BLaER1 (cell line): ENCODE data around the gene HYAL1.
A peak's percentile ranks its signal among the peaks of the same experiment; 100 is the strongest.

Source experiments
- H3K27ac ChIP-seq: shearing (Covaris generic); formaldehyde crosslinking; 2 replicates; pipeline ENCODE4 v1.8.1; 2022
- H3K27me3 ChIP-seq: shearing (Covaris generic); formaldehyde crosslinking; 2 replicates; pipeline ENCODE4 v1.8.1; 2022
- H3K36me3 ChIP-seq: shearing (Covaris generic); formaldehyde crosslinking; 2 replicates; pipeline ENCODE4 v1.8.1; 2022
- H3K4me1 ChIP-seq: shearing (Covaris generic); formaldehyde crosslinking; 2 replicates; pipeline ENCODE4 v1.8.1; 2022
- H3K4me2 ChIP-seq: shearing (Covaris generic); formaldehyde crosslinking; 2 replicates; pipeline ENCODE4 v1.8.1; 2022
- H3K4me3 ChIP-seq: shearing (Covaris generic); formaldehyde crosslinking; 2 replicates; pipeline ENCODE4 v1.8.1; 2022
- H3K9ac ChIP-seq: shearing (Covaris generic); formaldehyde crosslinking; 2 replicates; pipeline ENCODE4 v1.8.1; 2022
- H3K9me3 ChIP-seq: shearing (Covaris generic); formaldehyde crosslinking; 2 replicates; pipeline ENCODE4 v1.8.1; 2022
- H4K20me1 ChIP-seq: shearing (Covaris generic); formaldehyde crosslinking; 2 replicates; pipeline ENCODE4 v1.8.1; 2022
- Cebpa-rat ChIP-seq: shearing (Covaris generic); IDR thresholded peaks from 2 replicates; pipeline ENCODE4 v1.8.1; 2022

The HYAL1 gene

DNA sequence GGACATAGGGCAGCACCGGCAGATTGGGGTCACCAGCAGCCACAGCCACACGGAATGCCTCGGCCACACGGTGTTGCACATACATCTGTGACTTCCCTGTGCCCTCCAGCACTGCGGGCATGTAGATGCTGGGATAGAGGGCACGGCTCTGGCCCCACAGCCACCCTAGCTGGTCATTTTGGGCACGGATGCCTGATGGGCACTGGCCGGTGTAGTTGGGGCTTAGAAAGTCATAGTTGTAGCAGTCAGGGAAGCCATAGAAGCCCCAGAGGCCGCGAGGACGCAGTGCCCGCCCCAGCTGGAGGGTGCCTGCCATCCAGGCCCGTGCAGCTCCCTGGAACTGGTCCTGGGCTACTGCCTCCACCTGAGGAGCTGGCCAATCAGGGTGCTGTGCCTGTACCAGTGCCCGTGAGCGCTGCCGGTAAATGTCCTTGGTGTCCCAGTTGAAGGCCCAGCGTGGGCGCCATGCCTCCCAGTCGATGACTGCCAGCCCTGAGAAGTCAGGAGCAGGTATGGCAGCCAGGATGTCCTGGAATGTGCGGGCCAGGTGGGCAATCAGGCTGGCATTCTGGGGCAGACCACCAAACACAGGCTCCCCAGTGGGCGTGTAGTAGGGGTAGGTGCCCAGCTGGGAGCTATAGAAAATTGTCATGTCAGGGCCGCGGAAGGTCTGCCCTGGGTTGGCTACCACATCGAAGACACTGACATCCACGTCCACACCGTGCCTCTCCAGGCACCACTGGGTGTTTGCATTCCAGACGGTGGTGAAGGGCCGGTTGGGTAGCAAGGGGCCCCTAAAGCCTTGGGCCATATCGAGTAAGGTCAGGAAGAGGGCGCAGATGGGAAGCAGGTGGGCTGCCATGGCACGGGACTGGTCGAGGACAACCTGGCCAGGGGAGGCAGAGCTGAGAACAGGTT is 1.0 kb downstream of the HYAL1 start:
- Histone ChIP-seq H3K36me3 (peaks cover 10% of the 10 kb centered on the region), H3K9me3 (peaks cover 13% of the 10 kb centered on the region), H3K27ac (no peak overlapping the region), H3K4me2 (no peak overlapping the region), H4K20me1 (0 out of 2 replicates have a peak, but pooled peaks cover 8% of the 10 kb centered on the region), H3K4me3 (no peak overlapping the region), H3K4me1 (peaks cover 21% of the 10 kb centered on the region), H3K27me3 (no peaks in the 10 kb centered on the region), H3K9ac (no peak overlapping the region)
- no peak for TF ChIP-seq Cebpa-rat

DNA sequence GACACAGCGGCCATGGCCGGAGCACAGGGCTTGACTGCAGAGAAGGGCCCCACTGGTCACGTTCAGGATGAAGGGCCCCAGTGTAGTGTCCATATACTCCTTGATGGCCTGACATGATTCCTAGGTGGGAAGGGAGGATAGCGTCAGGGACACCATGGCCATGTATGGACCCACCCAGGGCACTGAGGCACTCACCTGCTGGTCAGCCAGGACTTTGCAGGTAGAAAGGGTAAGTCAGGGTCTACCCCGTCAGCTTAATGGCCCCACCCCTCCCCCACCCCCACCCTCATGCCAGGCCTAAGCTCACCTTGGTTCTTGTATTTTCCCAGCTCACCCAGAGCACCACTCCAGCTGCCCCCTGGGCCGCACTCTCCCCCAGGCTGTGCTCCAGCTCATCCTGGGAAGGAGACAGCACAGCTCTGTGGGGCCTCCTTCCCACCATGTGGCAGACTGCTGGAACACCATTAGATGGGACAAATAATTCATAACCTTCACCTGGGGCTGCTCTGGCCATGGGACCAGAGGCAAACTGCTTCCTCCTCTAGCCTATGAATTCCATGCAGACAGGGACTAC is 2.6 kb downstream of the HYAL1 start:
- no peaks in the 10 kb centered on the region for H3K27me3 ChIP-seq
- no peak overlapping the region for H3K4me2 ChIP-seq
- no peak for TF ChIP-seq Cebpa-rat
- H3K27ac ChIP-seq: no peak overlapping the region
- peaks cover 8% of the 10 kb centered on the region; the same call in 1 of the 2 replicates for H3K36me3 ChIP-seq
- H3K9ac ChIP-seq: no peak overlapping the region
- 0 out of 2 replicates have a peak, but pooled peaks cover 8% of the 10 kb centered on the region for H4K20me1 ChIP-seq
- H3K4me1 ChIP-seq: peaks cover 21% of the 10 kb centered on the region
- H3K4me3 ChIP-seq: no peak overlapping the region
- H3K9me3 ChIP-seq: no peaks in the 10 kb centered on the region

DNA sequence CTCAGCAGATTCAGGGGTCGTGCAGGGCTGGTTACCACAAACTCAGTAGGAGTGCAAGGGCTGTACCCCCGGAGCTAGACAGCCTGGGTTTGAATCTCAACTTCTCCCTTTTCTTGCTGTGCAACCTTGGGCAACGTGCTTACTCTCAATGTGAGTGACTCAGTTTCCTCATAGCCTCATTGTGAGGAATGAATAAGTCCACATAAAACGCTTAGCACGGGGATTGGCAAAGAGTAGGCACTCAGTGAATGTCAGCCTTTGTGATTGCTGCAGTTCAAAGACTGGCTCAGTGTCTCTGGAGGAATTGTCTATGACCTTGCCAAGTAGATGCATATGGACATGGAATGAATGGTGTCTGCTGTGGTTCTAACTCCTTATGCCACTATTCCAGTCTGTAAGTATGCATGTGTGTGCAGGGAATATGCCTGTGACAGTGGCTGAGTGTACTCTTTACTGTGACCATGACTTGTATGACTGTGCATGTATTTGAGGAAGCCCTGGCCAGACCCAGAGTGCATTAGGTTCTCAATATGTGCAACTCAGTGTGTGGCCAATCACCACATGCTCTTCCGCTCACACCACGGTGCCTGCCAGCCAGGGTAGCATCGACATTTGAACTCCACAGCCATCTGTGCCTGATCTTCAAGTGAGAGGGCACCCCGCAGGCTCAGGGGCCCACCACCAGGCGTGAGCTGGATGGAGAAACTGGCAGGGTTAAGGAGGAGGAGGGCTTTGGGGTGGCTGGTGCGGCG is 3.3 kb downstream of the HYAL1 start:
- peak overlapping the region; percentile 78 for H3K4me3 ChIP-seq
- 0 out of 2 replicates have a peak, but pooled peaks cover 8% of the 10 kb centered on the region for H4K20me1 ChIP-seq
- TF ChIP-seq Cebpa-rat: no peak
- H3K9me3 ChIP-seq: no peaks in the 10 kb centered on the region
- no peaks in the 10 kb centered on the region for H3K27me3 ChIP-seq
- H3K9ac ChIP-seq: peak overlapping the region; percentile 70
- H3K27ac ChIP-seq: peak overlapping the region; percentile 36; the same call in 1 of the 2 replicates
- peak overlapping the region; percentile 84 for H3K4me2 ChIP-seq
- peaks cover 8% of the 10 kb centered on the region; the same call in 1 of the 2 replicates for H3K36me3 ChIP-seq
- peaks cover 21% of the 10 kb centered on the region for H3K4me1 ChIP-seq

DNA sequence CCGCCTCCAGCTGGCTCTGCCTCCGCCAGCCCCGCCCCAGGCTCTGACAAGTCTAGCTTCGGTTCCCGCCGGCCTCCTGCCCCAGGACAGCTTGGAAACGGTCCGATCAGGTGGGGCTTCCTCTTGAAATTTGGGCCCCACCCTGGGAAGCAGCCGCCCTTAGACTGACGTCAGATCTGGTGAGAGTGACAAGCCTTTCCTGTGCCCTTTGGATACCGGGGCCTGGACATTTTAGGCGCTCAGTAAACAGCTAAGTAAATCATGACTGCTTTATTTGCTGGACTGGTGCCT is 3.8 kb downstream of the HYAL1 start:
- no peak for TF ChIP-seq Cebpa-rat
- H3K4me3 ChIP-seq: peak overlapping the region; percentile 78
- peak overlapping the region; percentile 36; the same call in 1 of the 2 replicates for H3K27ac ChIP-seq
- H3K4me2 ChIP-seq: peak overlapping the region; percentile 84
- peaks cover 8% of the 10 kb centered on the region; the same call in 1 of the 2 replicates for H3K36me3 ChIP-seq
- H3K27me3 ChIP-seq: no peaks in the 10 kb centered on the region
- peaks cover 21% of the 10 kb centered on the region for H3K4me1 ChIP-seq
- H4K20me1 ChIP-seq: 0 out of 2 replicates have a peak, but pooled peaks cover 8% of the 10 kb centered on the region
- no peaks in the 10 kb centered on the region for H3K9me3 ChIP-seq
- H3K9ac ChIP-seq: peak overlapping the region; percentile 70

DNA sequence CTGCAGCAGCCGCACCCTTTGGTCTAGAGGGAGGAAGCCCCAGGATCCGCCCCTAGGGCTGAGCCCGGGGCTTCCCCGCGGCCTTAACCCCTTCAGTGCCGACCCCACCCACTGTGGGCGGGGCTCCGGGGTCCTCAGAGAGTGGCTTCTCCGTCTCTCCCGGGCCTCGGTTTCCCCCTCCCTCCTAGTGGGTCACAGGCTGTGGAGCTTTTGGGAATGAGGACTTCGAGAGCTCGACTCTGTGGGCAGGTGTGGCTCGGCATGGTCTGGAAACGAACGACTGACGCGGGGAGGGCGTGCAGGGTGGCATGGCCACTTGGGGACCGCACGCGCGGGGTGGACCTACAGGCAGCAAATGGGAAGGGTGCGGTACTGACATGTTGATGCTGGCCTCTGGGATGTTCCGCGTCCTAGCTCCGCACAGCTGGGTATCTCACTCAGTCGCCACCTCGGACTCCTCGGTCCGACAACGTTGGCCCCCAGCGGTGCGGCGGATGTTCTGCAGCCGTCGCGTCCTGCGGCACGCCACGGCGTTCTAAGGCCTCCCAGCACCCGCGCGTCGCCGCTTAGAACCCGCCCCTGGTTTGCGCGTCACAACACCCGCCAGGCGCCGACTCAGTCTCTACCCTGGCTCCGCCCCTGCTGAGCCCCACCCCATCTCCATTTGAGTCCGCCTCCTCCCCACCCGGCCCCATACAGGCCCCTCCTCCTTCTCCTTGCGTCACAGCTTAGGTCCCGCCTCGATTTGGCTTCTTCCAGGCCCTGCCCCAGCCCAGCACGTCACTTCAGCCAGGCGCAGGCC is 4.3 kb downstream of the HYAL1 start, which contains the start of the genes HYAL3 and NAA80:
Gene HYAL3, minus strand, starts transcription at position 570 of the 802 bp plus-strand sequence. CDS start 3,803 bp downstream, outside the sequence.
Gene NAA80, minus strand, starts transcription at position 570 of the 802 bp plus-strand sequence. CDS start 1,942 bp downstream, outside the sequence.
- peaks cover 21% of the 10 kb centered on the region for H3K4me1 ChIP-seq
- H3K9ac ChIP-seq: peak within 1 kb of the TSS; percentile 82
- H3K4me3 ChIP-seq: peak within 1 kb of the TSS; percentile 78
- H3K9me3 ChIP-seq: no peaks in the 10 kb centered on the region
- H3K27me3 ChIP-seq: no peaks in the 10 kb centered on the region
- H3K4me2 ChIP-seq: peak within 1 kb of the TSS; percentile 96
- peak within 1 kb of the TSS; percentile 82 for H3K27ac ChIP-seq
- H3K36me3 ChIP-seq: peaks cover 8% of the 10 kb centered on the region; the same call in 1 of the 2 replicates
- TF ChIP-seq Cebpa-rat: no peak
- 0 out of 2 replicates have a peak, but pooled peaks cover 8% of the 10 kb centered on the region for H4K20me1 ChIP-seq

DNA sequence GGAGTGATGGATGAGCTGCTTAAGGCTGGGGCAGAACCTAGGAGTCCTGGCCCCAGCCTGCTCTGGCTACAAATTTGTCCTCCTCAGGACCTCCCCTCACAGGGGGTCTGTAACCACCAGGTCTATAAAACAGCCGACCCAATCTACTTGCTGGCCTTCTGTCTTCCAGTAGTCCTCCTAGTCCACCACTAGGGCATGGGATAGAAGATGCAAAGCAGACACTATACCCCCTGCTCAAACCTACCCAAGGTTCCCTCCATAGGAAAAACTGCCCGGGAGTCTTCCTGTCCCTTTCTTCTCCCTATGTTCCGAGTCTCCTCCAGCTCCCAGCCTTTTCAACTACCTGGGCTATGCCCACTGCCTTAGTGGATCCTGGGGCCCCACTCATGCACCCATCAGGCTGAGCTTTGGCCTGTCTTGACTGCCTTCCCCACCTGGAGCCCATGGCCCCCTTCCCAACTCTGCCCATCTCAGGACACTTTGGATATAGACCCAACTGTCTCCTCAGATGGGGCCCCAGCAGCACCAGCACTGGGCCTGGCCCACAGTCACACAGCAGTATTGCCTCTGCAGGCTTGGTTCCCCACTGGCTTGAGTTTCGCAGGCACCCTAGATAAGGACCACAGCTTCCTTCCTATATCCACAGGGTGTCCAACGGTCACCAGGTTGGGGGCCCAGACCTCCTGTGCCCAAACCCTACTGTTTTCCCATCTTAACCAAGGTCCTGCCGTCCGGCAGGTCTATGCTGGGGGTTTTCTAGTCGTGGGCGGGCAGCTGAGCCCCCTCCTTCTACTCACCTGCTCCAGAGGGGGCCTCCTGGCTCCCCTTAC is 5.3 kb downstream of the HYAL1 start:
- TF ChIP-seq Cebpa-rat: no peak
- Histone ChIP-seq H3K27me3 (no peaks in the 10 kb centered on the region), H3K9ac (peak overlapping the region; percentile 82; the same call in 1 of the 2 replicates), H3K27ac (peak overlapping the region; percentile 82), H4K20me1 (0 out of 2 replicates have a peak, but pooled peaks cover 8% of the 10 kb centered on the region), H3K4me1 (peaks cover 26% of the 10 kb centered on the region), H3K4me3 (peak overlapping the region; percentile 78), H3K4me2 (peak overlapping the region; percentile 96), H3K9me3 (no peaks in the 10 kb centered on the region), H3K36me3 (peaks cover 8% of the 10 kb centered on the region; the same call in 1 of the 2 replicates)

DNA sequence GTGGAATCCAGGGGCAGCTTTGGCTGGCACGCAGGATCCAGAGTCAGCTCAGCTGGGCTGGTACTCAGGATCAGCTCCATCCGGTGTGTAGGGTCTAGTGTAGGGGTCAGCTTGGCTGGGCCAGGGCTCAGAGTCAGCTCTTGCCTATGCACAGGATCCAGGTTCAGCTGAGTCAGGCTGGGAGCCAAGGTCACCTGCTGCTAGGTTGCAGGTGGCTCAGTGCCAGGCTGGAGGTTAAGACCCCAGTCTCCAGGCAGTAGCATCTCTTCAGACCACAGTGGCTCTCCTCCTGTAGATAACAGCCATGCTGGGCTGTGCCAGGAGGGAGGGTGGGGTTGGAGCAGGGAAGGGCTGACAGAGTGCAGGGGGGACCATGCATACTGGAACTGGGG is 6.0 kb downstream of the HYAL1 start:
- H3K27ac ChIP-seq: no peak overlapping the region
- H3K4me3 ChIP-seq: no peak overlapping the region
- 0 out of 2 replicates have a peak, but pooled peaks cover 8% of the 10 kb centered on the region for H4K20me1 ChIP-seq

DNA sequence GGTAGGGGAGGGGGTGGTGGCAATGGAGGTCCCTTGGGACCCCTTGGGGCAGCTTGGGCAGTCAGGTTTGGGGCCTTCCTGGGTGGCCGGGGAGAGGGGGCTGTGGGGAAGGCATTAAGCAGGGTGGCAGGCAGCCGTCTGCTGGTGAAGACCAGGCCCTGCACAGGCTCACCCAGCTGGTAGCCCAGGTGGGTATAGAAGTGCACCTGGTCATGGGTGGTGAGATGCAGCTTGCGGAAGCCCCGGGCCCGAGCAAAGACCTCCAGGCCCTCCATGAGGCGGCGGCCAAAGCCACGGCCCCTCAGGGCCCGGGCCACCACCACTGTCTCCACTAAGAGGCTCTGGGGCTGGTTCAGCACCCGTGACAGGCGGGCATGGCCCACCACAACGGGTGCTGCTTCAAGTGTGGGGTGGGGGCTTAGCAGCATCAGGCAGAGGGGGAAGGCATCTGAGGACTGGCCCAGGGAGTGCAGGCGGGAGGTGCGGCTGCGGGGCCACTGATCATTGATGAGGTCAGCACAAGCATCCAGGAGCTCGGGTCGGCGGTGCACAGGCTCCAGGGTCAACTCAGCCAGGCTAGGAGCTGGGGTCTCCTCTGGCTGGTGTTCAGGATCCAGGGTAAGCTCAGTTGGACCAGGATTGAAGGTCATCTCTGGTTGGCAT is 6.5 kb downstream of the HYAL1 start:
- TF ChIP-seq Cebpa-rat: no peak
- Histone ChIP-seq H3K4me1 (peaks cover 32% of the 10 kb centered on the region), H3K27ac (no peak overlapping the region), H3K36me3 (peaks cover 8% of the 10 kb centered on the region; the same call in 1 of the 2 replicates), H3K27me3 (no peaks in the 10 kb centered on the region), H3K4me3 (no peak overlapping the region), H3K4me2 (no peak overlapping the region), H3K9ac (no peak overlapping the region), H4K20me1 (0 out of 2 replicates have a peak, but pooled peaks cover 8% of the 10 kb centered on the region), H3K9me3 (no peaks in the 10 kb centered on the region)

More for the DNA sequence above, 6.0 kb downstream of the HYAL1 start:
- H3K9ac ChIP-seq: no peak overlapping the region
- no peaks in the 10 kb centered on the region for H3K9me3 ChIP-seq
- no peak for TF ChIP-seq Cebpa-rat
- no peaks in the 10 kb centered on the region for H3K27me3 ChIP-seq
- H3K36me3 ChIP-seq: peaks cover 8% of the 10 kb centered on the region; the same call in 1 of the 2 replicates
- H3K4me2 ChIP-seq: 0 out of 2 replicates have a peak overlapping the region, but pooled peaks have one; percentile 96
- H3K4me1 ChIP-seq: peaks cover 32% of the 10 kb centered on the region
